HG02623 (cell line): ENCODE data around the gene CSNK2A1.
"Not testable (repeated sequence)": the region's sequence is repeated elsewhere in the genome, so short reads cannot be mapped to it uniquely, and the experiment has no call there.

Source experiments
- ATAC-seq: cut with Tn5 transposase; IDR thresholded peaks from one replicate; pipeline ENCODE4 v1.9.1; 2021; ENCODE audit warnings: moderate library complexity; ENCODE audit not compliant: unreplicated experiment

The CSNK2A1 gene

GRCh38 chr20:543369-544152 lies at the start of gene CSNK2A1:
Gene CSNK2A1 (minus strand): TSS chr20:543790. CDS start chr20:508551, 35,239 bp downstream.
- peak; percentile 92 for ATAC-seq

- ATAC-seq, result no peak
Measured at GRCh38 chr20:592506-592905, 48.9 kb upstream of the CSNK2A1 start.

- ATAC-seq, result no peak
Measured at GRCh38 chr20:591941-592340, 48.4 kb upstream of the CSNK2A1 start.

GRCh38 chr20:588932-589672 lies 45.5 kb upstream of the CSNK2A1 start:
- ATAC-seq, result no peak

- ATAC-seq, result no peak
Measured at GRCh38 chr20:588476-588875, 44.9 kb upstream of the CSNK2A1 start.

- ATAC-seq, result no peak
Measured at GRCh38 chr20:584971-585301, 41.3 kb upstream of the CSNK2A1 start.

GRCh38 chr20:584161-584970 lies 40.8 kb upstream of the CSNK2A1 start:
- ATAC-seq, result no peak

- no peak for ATAC-seq
Measured at GRCh38 chr20:582204-582603, 38.6 kb upstream of the CSNK2A1 start.

GRCh38 chr20:578940-579690 lies 35.5 kb upstream of the CSNK2A1 start:
- ATAC-seq, result not testable (repeated sequence)

GRCh38 chr20:577167-577791 lies 33.7 kb upstream of the CSNK2A1 start:
- ATAC-seq, result no peak

- ATAC-seq, result no peak
Measured at GRCh38 chr20:576156-576555, 32.6 kb upstream of the CSNK2A1 start.

GRCh38 chr20:575230-575629 lies 31.6 kb upstream of the CSNK2A1 start:
- ATAC-seq, result no peak

- ATAC-seq, result no peak
Measured at GRCh38 chr20:574297-574942, 30.8 kb upstream of the CSNK2A1 start.

GRCh38 chr20:573414-574296 lies 30.1 kb upstream of the CSNK2A1 start:
- ATAC-seq, result no peak

- ATAC-seq, result no peak
Measured at GRCh38 chr20:572727-573126, 29.1 kb upstream of the CSNK2A1 start.

GRCh38 chr20:571754-572441 lies 28.3 kb upstream of the CSNK2A1 start:
- no peak for ATAC-seq

GRCh38 chr20:568673-569415 lies 25.3 kb upstream of the CSNK2A1 start:
- ATAC-seq, result no peak
